Activated T-helper 1 cell treated with Interleukin-2 at 50 U/mL for 16 hours (primary cell): ENCODE data around the gene TBX20.
"Not testable (repeated sequence)": the region's sequence is repeated elsewhere in the genome, so short reads cannot be mapped to it uniquely, and the experiment has no call there.

Experiments
- DNase-seq: peaks from one replicate; pipeline ENCODE4 v3.0.0-alpha.2; 2020; ENCODE audit warnings: low read depth

TBX20 gene

GRCh38 chr7:35220176-35220575 is 33.7 kb downstream of the TBX20 start:
- not testable (repeated sequence) for DNase-seq

- DNase-seq = not testable (repeated sequence)
These were observed 37.9 kb downstream of the TBX20 start for GRCh38 chr7:35216033-35216432.

DNA sequence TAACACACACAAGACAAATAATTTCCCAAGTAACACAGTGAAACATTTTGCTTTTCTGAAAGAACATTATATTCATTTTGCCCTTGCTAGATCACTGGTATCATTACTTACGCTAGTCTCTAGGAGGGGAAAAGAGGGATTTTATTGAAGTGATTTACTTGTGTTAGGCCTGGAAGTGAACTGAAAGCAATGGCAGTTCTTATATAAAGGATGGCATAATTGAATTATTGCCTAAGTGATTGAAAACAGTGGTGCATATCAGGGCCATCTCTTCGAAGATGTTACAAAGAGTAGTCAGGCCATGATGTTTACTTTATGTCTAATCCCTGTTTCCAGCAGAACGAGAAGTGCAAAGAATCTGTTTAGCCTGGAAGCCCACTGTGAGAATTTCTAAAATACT is 38.8 kb downstream of the TBX20 start:
- not testable (repeated sequence) for DNase-seq

GRCh38 chr7:35206924-35207323 is 47.0 kb downstream of the TBX20 start:
- DNase-seq = not testable (repeated sequence)

DNA sequence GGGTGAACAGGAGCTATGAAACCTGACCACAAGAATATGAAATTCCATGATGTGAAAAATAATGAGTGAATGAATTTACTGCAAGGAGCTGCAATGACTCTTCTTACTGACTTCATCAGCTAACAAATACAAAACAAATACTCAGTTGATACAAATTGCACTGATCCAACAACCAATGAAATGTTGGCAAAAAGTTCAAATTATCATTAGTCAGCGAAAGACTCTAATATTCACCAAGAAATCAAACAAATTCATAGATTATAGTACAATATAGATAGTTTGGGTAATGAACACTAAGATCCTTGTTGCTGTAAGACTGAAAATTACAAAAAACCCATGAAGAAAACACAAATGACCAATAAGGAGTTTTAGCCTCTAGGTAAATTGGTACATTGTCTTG is 49.0 kb downstream of the TBX20 start:
- not testable (repeated sequence) for DNase-seq

GRCh38 chr7:35204031-35204430 is 49.9 kb downstream of the TBX20 start:
- not testable (repeated sequence) for DNase-seq

- not testable (repeated sequence) for DNase-seq
These were observed 51.5 kb downstream of the TBX20 start for GRCh38 chr7:35202353-35202752.

- not testable (repeated sequence) for DNase-seq
These were observed 53.7 kb downstream of the TBX20 start for GRCh38 chr7:35200170-35200569.

- not testable (repeated sequence) for DNase-seq
These were observed 55.3 kb downstream of the TBX20 start for GRCh38 chr7:35198370-35199140.

GRCh38 chr7:35191571-35191970 is 62.3 kb downstream of the TBX20 start:
- not testable (repeated sequence) for DNase-seq

GRCh38 chr7:35190146-35190773 is 63.6 kb downstream of the TBX20 start:
- DNase-seq = not testable (repeated sequence)

DNA sequence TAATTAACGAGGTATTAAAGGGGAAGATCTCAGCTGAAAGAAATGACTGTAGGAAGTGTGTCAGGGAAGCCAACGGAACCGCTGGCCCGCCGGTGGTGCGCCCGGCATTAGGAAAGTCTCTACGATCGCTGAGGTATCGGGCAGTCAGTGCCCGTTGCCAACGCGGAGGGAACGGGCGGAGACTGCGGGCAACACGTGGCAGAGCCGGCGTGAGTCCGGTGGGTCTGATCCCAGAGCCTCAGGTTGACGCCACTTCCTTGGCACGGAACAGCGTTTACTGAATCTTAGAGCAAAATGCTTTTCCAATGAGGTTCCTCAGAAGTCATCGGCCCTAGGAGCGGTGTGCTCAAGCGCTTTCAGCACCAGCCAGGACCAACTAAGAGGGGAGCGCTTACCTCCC is 67.1 kb downstream of the TBX20 start:
- DNase-seq = not testable (repeated sequence)

GRCh38 chr7:35185908-35186731 is 67.8 kb downstream of the TBX20 start:
- DNase-seq = no peak

GRCh38 chr7:35185578-35185907 is 68.4 kb downstream of the TBX20 start:
- DNase-seq = not testable (repeated sequence)

- DNase-seq = not testable (repeated sequence)
These were observed 68.9 kb downstream of the TBX20 start for GRCh38 chr7:35184961-35185360.

GRCh38 chr7:35183873-35184503 is 69.9 kb downstream of the TBX20 start:
- DNase-seq = not testable (repeated sequence)

- DNase-seq = not testable (repeated sequence)
These were observed 73.2 kb downstream of the TBX20 start for GRCh38 chr7:35180665-35181064.

DNA sequence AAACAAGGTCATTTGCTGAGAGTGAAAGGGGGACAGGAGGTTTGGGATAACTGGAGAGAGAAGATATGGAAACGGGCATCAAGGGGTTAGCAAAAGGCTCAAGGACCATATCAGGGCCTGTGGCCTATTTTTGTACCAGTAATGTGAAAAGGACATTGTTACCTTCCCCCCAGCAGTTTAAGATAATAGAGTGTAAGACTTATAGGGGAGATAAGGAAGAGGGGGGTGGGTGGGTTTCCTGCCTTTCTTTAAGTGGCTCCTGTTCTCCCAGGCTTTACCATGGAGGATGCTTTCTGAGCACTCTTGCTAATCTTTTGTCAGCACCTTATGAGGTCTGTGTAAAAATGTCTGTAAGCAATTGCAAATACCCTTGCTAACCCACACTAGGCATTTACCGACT is 80.7 kb downstream of the TBX20 start:
- not testable (repeated sequence) for DNase-seq

DNA sequence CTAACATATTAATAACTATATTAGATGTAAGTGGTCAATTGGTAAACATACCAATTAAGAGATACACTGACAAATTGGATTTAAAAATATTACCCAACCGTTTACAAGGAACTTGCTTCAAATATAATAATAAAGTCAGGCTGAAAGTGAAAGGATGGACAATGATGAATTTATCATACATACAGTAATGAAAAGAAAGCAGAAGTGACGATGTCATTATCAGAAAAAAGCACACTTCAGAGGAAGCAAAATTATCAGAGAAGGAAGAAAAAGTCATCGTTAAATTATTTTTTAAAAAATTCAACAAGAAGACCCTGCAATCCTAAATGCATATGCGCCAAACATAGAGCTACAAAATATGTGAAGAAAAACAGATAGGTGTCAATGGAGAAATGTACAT is 81.8 kb downstream of the TBX20 start:
- not testable (repeated sequence) for DNase-seq

GRCh38 chr7:35167658-35168057 is 86.2 kb downstream of the TBX20 start:
- DNase-seq = not testable (repeated sequence)

DNA sequence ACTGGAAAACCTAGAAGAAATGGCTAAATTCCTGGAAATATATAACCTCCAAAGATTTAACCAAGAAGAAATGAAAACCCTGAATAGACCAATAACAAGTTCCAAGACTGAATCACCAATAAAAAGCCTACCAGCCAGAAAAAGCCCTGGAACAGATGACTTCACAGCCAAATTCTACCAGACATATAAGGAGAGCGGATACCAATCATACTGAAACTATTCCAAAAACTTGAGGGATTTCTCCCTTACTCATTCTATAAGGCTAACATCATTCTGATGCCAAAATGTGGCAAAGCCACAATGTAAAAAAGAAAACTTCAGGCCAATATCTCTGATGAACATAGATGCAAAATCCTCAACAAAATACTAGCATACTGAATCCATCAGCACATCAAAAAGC is 86.7 kb downstream of the TBX20 start:
- not testable (repeated sequence) for DNase-seq
